Adrenal gland (tissue), 12 donors: Measurements from ENCODE around the gene ESRP2. TPM values are rescaled to one million over a fixed set of nuclear protein-coding genes. Genes with fewer than 3 reads are reported as not detected.

Source experiments
- DNase-seq, 7 donors: peaks; one replicate each; pipeline ENCODE4 v3.0.0-alpha.2; 2019 to 2020
- H3K27ac ChIP-seq, 5 donors: fragments of 200-600 bp; sonication (generic) in 4 of 5; 1 replicate in 3 of 5; 2 replicates in 2 of 5; pipeline versions ENCODE4 v1.5.1 to v1.8.0; 2016 to 2020; ENCODE audit warnings: mild to moderate bottlenecking in 1 of 5
- H3K27me3 ChIP-seq: fragments of 200-600 bp; 2 replicates; pipeline ENCODE4 v1.8.0; 2021
- H3K36me3 ChIP-seq, 2 donors: fragments of 200-600 bp; replicated peaks in 1 of 2; 1 replicate in 1 of 2; 2 replicates in 1 of 2; pipeline versions ENCODE4 v1.5.1 to v1.8.0; 2018 to 2022
- H3K4me1 ChIP-seq, 2 donors: fragments of 200-600 bp; replicated peaks in 1 of 2; 1 replicate in 1 of 2; 2 replicates in 1 of 2; pipeline versions ENCODE4 v1.5.1 to v1.8.0; 2018 to 2021
- H3K4me3 ChIP-seq, 4 donors: fragments of 200-600 bp; sonication (generic) in 3 of 4; one replicate each; pipeline ENCODE4 v1.5.1; 2016 to 2018
- H3K9me3 ChIP-seq, 3 donors: fragments of 200-600 bp; sonication (generic) in 1 of 3; replicated peaks in 1 of 3; 1 replicate in 2 of 3; 2 replicates in 1 of 3; pipeline versions ENCODE4 v1.5.1 to v1.8.0; 2016 to 2021
- POLR2A ChIP-seq, 2 donors: fragments of 450-650 bp; IDR thresholded peaks; one replicate each; pipeline ENCODE4 v1.6.1; 2017; ENCODE audit warnings: antibody characterized with exemption in 2 of 2, mild to moderate bottlenecking in 2 of 2, moderate library complexity in 1 of 2
- WGBS, 4 donors: extraction: QIAGEN DNeasy Blood & Tissue Kit in 2 of 4; methylation state at CpG; one replicate each; pipeline versions ENCODE4 v1.1.5 to v1.1.7; 2013 to 2017; 5-methylcytosine and 5-hydroxymethylcytosine counted together
- intact Hi-C, 2 donors: fragments of 100-400 bp; cut with DNase I; formaldehyde crosslinking; loops; one replicate each; pipeline versions ENCODE4 v1.14.1 to v1.15.0; 2022 to 2023
- polyA plus RNA-seq, 3 donors: library from polyadenylated mRNA; stranded (reverse); fragments of 200-250 nt in 2 of 3; fragments of 350-450 nt in 1 of 3; fragmentation: Illumina TruSeq in 1 of 3; extraction: RNeasy Lipid Tissue Mini Kit (QIAGEN cat#74804) in 1 of 3; gene quantifications; one replicate each; pipeline ENCODE4 v1.2.3, GENCODE V29; 2013 to 2014
- total RNA-seq, 9 donors: library from RNA; depleted of rRNA in 4 of 9; stranded (reverse); fragments of >200 nt in 4 of 9; fragments of 120-200 nt in 1 of 9; fragmentation: NEBNext Ultra II Directional in 1 of 9; extraction: Animal tissue kit (Norgen Biotek cat#: 25700) in 1 of 9; gene quantifications; one replicate each; pipeline versions ENCODE4 v1.1.0 to v1.2.4, GENCODE V29; 2013 to 2023
- TF ChIP-seq, protein P1 (sequence below), 6 experiments: fragments of 450-650 bp in 4 of 6; fragments of 200-600 bp in 2 of 6; sonication (generic) in 1 of 6; IDR thresholded peaks; 1 replicate in 5 of 6; 2 replicates in 1 of 6; pipeline versions ENCODE4 v1.5.1 to v1.8.0; 2016 to 2021; ENCODE audit warnings: antibody characterized with exemption in 6 of 6, mild to moderate bottlenecking in 2 of 6, moderate library complexity in 1 of 6
- donor health status: healthy with polysubstance abuse.
- donor health status: Bipolar disorder and iron deficiency.
- donor health status: DM: yes; HTN: yes; CAD: no.
- donor health status: DM: no; HTN: no; CAD: no.
- donor health status: DM: no; HTN: no; CAD: no.
- donor health status: DM: yes; HTN: yes; CAD: no.

ESRP2 gene
- total and polyA plus RNA-seq, 12 donors, result 0.13 to 2.2 (median 0.43) TPM

DNA sequence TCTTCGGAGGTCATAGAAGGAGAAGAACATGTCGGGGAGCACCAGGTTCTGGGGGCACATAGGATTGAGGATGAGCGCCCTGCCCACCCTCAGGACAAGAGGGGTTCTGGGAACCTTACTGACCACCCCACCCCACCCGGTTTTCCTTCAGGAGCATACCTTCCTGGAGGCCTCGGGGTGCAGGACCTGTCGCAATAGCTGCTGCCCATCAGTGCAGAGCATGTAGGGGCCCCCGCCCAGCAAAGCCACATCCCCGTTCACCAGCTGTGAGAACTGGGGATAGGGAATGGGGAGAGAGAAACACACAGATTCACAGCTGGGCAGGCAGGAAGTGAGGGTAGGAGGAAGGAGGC lies 2.1 kb downstream of the ESRP2 start:
- H3K9me3 ChIP-seq, result no peaks in the 10 kb centered on the region
- no peak overlapping the region for H3K27ac ChIP-seq
- peaks cover 5 to 19% of the 10 kb centered on the region in 2 donors for H3K4me1 ChIP-seq
- 72 to 86% (median 74%) methylated on average over 8 of the region's 8 CpGs; no CpG with 5 or more reads in 1 of the 4 donors for WGBS, 4 donors
- peak in 3 of 7 donors; percentile 20 to 51 (median 34) for DNase-seq
- no peaks in the 10 kb centered on the region for H3K27me3 ChIP-seq
- no peak for TF ChIP-seq POLR2A (IDR thresholded peaks at IDR 0.05)
- TF ChIP-seq, protein P1, sequence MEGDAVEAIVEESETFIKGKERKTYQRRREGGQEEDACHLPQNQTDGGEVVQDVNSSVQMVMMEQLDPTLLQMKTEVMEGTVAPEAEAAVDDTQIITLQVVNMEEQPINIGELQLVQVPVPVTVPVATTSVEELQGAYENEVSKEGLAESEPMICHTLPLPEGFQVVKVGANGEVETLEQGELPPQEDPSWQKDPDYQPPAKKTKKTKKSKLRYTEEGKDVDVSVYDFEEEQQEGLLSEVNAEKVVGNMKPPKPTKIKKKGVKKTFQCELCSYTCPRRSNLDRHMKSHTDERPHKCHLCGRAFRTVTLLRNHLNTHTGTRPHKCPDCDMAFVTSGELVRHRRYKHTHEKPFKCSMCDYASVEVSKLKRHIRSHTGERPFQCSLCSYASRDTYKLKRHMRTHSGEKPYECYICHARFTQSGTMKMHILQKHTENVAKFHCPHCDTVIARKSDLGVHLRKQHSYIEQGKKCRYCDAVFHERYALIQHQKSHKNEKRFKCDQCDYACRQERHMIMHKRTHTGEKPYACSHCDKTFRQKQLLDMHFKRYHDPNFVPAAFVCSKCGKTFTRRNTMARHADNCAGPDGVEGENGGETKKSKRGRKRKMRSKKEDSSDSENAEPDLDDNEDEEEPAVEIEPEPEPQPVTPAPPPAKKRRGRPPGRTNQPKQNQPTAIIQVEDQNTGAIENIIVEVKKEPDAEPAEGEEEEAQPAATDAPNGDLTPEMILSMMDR (IDR thresholded peaks at IDR 0.05), result no peak
- H3K36me3 ChIP-seq, result no peaks in the 10 kb centered on the region
- H3K4me3 ChIP-seq, result no peak overlapping the region
- intact Hi-C loops, result loop anchor here (5.0 to 10.0 kb wide), 2 partner anchors 139 to 242 kb away; no protein-coding TSS in a partner anchor

- Histone ChIP-seq H3K4me3 (no peak overlapping the region), H3K36me3 (no peaks in the 10 kb centered on the region), H3K27ac (no peak overlapping the region), H3K9me3 (no peaks in the 10 kb centered on the region), H3K4me1 (peaks cover 5 to 19% of the 10 kb centered on the region in 2 donors), H3K27me3 (no peaks in the 10 kb centered on the region)
- intact Hi-C loops, result loop anchor here (5.0 to 10.0 kb wide), 2 partner anchors 138 to 241 kb away; no protein-coding TSS in a partner anchor
- 73 to 77% (median 75%) methylated on average over 4 to 5 of the region's 5 CpGs for WGBS, 4 donors
- peak in 1 of 7 donors; percentile 50 for DNase-seq
- no peak for TF ChIP-seq POLR2A (IDR thresholded peaks at IDR 0.05)
- TF ChIP-seq, protein P1 (IDR thresholded peaks at IDR 0.05), result no peak
Measured at GRCh38 chr16:68233085-68233834, 2.7 kb downstream of the ESRP2 start.

- H3K27me3 ChIP-seq, result no peaks in the 10 kb centered on the region
- no peaks in the 10 kb centered on the region for H3K36me3 ChIP-seq
- no peak overlapping the region for H3K4me3 ChIP-seq
- no peak overlapping the region for H3K27ac ChIP-seq
- DNase-seq, result peak in 1 of 7 donors; percentile 54
- peaks cover 8 to 24% of the 10 kb centered on the region in 2 donors for H3K4me1 ChIP-seq
- intact Hi-C loops, result loop anchor here (5.0 to 10.0 kb wide), 2 partner anchors 138 to 240 kb away; no protein-coding TSS in a partner anchor
- no peaks in the 10 kb centered on the region for H3K9me3 ChIP-seq
- TF ChIP-seq, protein P1 (IDR thresholded peaks at IDR 0.05), result no peak
- no peak for TF ChIP-seq POLR2A (IDR thresholded peaks at IDR 0.05)
- WGBS, 4 donors, result 78 to 91% (median 89%) methylated on average over 4 to 16 of the region's 16 CpGs
Measured at GRCh38 chr16:68232335-68232734, 3.6 kb downstream of the ESRP2 start.

GRCh38 chr16:68231384-68232136 lies 4.4 kb downstream of the ESRP2 start:
- Histone ChIP-seq H3K9me3 (no peaks in the 10 kb centered on the region), H3K27me3 (no peaks in the 10 kb centered on the region), H3K36me3 (peaks cover 0 to under 1% of the 10 kb centered on the region in 2 donors), H3K4me3 (no peak overlapping the region), H3K4me1 (peaks cover 12 to 22% of the 10 kb centered on the region in 2 donors), H3K27ac (no peak overlapping the region)
- WGBS, 4 donors, result 80 to 92% (median 92%) methylated on average over 17 to 26 of the region's 26 CpGs
- intact Hi-C loops, result loop anchor here (5.0 to 10.0 kb wide), 2 partner anchors 137 to 239 kb away; no protein-coding TSS in a partner anchor
- no peak for TF ChIP-seq POLR2A (IDR thresholded peaks at IDR 0.05)
- TF ChIP-seq, protein P1 (IDR thresholded peaks at IDR 0.05), result no peak
- DNase-seq, result peak in 1 of 7 donors; percentile 50
